Colonic mucosa (tissue), 2 donors: Measurements from ENCODE around the gene ALOX5AP. TPM values are rescaled to one million over a fixed set of nuclear protein-coding genes. Genes with fewer than 3 reads are reported as not detected.

ENCODE experiments used
- total RNA-seq, 2 donors: library from RNA; stranded (reverse); fragmentation: NEBNext Ultra II Directional in 1 of 2; extraction: Animal tissue kit (Norgen Biotek cat#: 25700) in 1 of 2; gene quantifications; one replicate each; pipeline ENCODE4 v1.2.1, GENCODE V29; 2021
- donor health status: DM: no; HTN: no; CAD: no.
- donor health status: DM: no; HTN: no; CAD: no.

Gene ALOX5AP
- total RNA-seq, 2 donors from 2014 or later = 5.0 to 5.1 TPM

Other genes with a start within 250 kb of the ALOX5AP start
- gene USPL1, start 117.6 kb upstream of the ALOX5AP start, total RNA-seq = 10 to 100 TPM in 1 of 2 donors, 1 to 10 TPM in 1; 8.8 to 14.8 TPM
- 1 to 10 TPM in 1 of 2 donors, under 1 TPM in 1; 0.62 to 2.6 TPM for gene MEDAG, start 170.7 kb downstream of the ALOX5AP start, total RNA-seq
- gene TEX26, start 197.1 kb downstream of the ALOX5AP start, total RNA-seq = not detected